K562 (cell line): Measurements from ENCODE around the gene RNF19B. TPM values are rescaled to one million over a fixed set of nuclear protein-coding genes. Genes with fewer than 3 reads are reported as not detected.

Source experiments
- ATAC-seq: fragments of 200-7000 bp; cut with Tn5 transposase; 3 replicates; pipeline ENCODE4 v1.9.1; 2020; ENCODE audit warnings: moderate library complexity
- BruUV-seq: library from RNA; stranded (reverse); fragments of 400-500 nt; replicated peaks from 2 replicates; lab custom pipeline; 2021; lab: Mats Ljungman, UMichigan
- CTCF ChIA-PET: fragments of 300-600 bp; formaldehyde crosslinking; extraction: SDS; loops from one replicate; lab custom pipeline; 2021; ENCODE audit warnings: low intra/inter-chr PET ratio; lab: Yijun Ruan, JAX
- POLR2A ChIA-PET: fragments of 300-600, 350-650 bp; sonication (Branson Sonifier 250); formaldehyde crosslinking; extraction: SDS; loops from one replicate; lab custom pipeline; 2021; ENCODE audit warnings: antibody characterized with exemption, inconsistent platforms; lab: Yijun Ruan, JAX
- DNase-seq, 4 experiments: peaks; one replicate each; pipeline versions ENCODE4 v3.0.0 to v3.0.0-alpha.2; 2011 to 2018; ENCODE audit warnings: low spot score in 3 of 4, mixed read lengths in 3 of 4; ENCODE audit errors: extremely low read depth in 1 of 4
- FAIRE-seq: peaks from 2 replicates; lab custom pipeline; 2011; peaks lifted over from hg19 to GRCh38; lab: Jason Lieb, UNC
- H2AFZ ChIP-seq: 2 replicates; pipeline ENCODE4 v1.6.0; 2011; ENCODE audit warnings: low read depth, low read length, control low read depth, inconsistent platforms
- H3K27ac ChIP-seq: fragments of 200-600 bp; 3 replicates; pipeline ENCODE4 v1.8.0; 2011; ENCODE audit warnings: low read depth, mild to moderate bottlenecking, control low read depth, inconsistent platforms, low read length, moderate library complexity, mixed read lengths; ENCODE audit errors: extremely low read depth
- H3K27me3 ChIP-seq, 2 experiments: fragments of 300-600 bp in 1 of 2; 2 replicates in 1 of 2; 3 replicates in 1 of 2; pipeline versions ENCODE4 v1.6.0 to v1.8.0; 2011; ENCODE audit warnings: inconsistent platforms in 2 of 2, low read length in 2 of 2, mild to moderate bottlenecking in 1 of 2, mixed read lengths in 1 of 2, moderate library complexity in 1 of 2; ENCODE audit not compliant: control insufficient read depth in 2 of 2, insufficient read depth in 2 of 2
- H3K36me3 ChIP-seq: fragments of 300-600 bp; 3 replicates; pipeline ENCODE4 v1.8.0; 2011; ENCODE audit warnings: mild to moderate bottlenecking, low read length, inconsistent platforms; ENCODE audit not compliant: control insufficient read depth, insufficient read depth
- H3K4me1 ChIP-seq, 2 experiments: fragments of 200-600 bp in 1 of 2; replicated peaks in 1 of 2; 2 replicates in 1 of 2; 3 replicates in 1 of 2; pipeline versions ENCODE4 v1.5.1 to v1.8.0; 2011; ENCODE audit warnings: inconsistent platforms in 2 of 2, low read length in 2 of 2, mild to moderate bottlenecking in 1 of 2, mixed read lengths in 1 of 2, moderate library complexity in 1 of 2; ENCODE audit not compliant: control insufficient read depth in 2 of 2, insufficient read depth in 2 of 2
- H3K4me2 ChIP-seq: 2 replicates; pipeline ENCODE4 v1.6.1; 2011; ENCODE audit warnings: low read length, control low read depth, inconsistent platforms, mixed read lengths; ENCODE audit not compliant: insufficient read depth
- H3K4me3 ChIP-seq: fragments of 200-600 bp; sonication (generic), shearing (Covaris generic); 2 replicates; pipeline ENCODE4 v1.5.1; 2016; ENCODE audit warnings: control low read depth, inconsistent platforms
- H3K79me2 ChIP-seq: fragments of 200-600 bp; 3 replicates; pipeline ENCODE4 v1.8.0; 2011; ENCODE audit warnings: low read length, inconsistent platforms; ENCODE audit not compliant: control insufficient read depth, insufficient read depth
- H3K9ac ChIP-seq, 2 experiments: 2 replicates each; pipeline versions ENCODE4 v1.6.0 to v1.6.1; 2011; ENCODE audit warnings: low read depth in 2 of 2, low read length in 2 of 2, control low read depth in 1 of 2, inconsistent platforms in 1 of 2, mild to moderate bottlenecking in 1 of 2, mixed read lengths in 1 of 2; ENCODE audit not compliant: insufficient read depth in 1 of 2
- H3K9me1 ChIP-seq: one replicate; pipeline ENCODE4 v1.6.0; 2011; ENCODE audit warnings: inconsistent platforms, mild to moderate bottlenecking, low read length, moderate library complexity; ENCODE audit not compliant: control insufficient read depth, insufficient read depth
- H3K9me3 ChIP-seq: replicated peaks from 2 replicates; pipeline ENCODE4 v1.5.1; 2011; ENCODE audit warnings: low read depth, low read length, inconsistent platforms; ENCODE audit not compliant: control insufficient read depth, insufficient read depth
- H4K20me1 ChIP-seq: replicated peaks from 2 replicates; pipeline ENCODE4 v1.6.1; 2011; ENCODE audit warnings: low read length, inconsistent platforms, mixed read lengths; ENCODE audit not compliant: control insufficient read depth, insufficient read depth
- C11orf30 ChIP-seq: fragments of 450-650 bp; IDR thresholded peaks from 2 replicates; pipeline ENCODE4 v1.6.1; 2016; ENCODE audit warnings: low read depth, mild to moderate bottlenecking
- CCNT2 ChIP-seq: IDR thresholded peaks from 2 replicates; pipeline ENCODE4 v1.6.1; 2011; ENCODE audit warnings: borderline replicate concordance, low read depth, mild to moderate bottlenecking, moderate library complexity, mixed read lengths, low read length; ENCODE audit not compliant: insufficient read length; ENCODE audit errors: extremely low read depth
- ERF ChIP-seq: fragments of 450-650 bp; formaldehyde crosslinking; IDR thresholded peaks from 2 replicates; pipeline ENCODE4 v1.4.0; 2020; ENCODE audit warnings: mild to moderate bottlenecking, mixed read lengths
- MAFF ChIP-seq: IDR thresholded peaks from 2 replicates; pipeline ENCODE4 v1.6.1; 2012; ENCODE audit warnings: low read length, improper control_type of control experiment
- MAFG ChIP-seq: fragments of 450-650 bp; conservative IDR thresholded peaks from 2 replicates; pipeline ENCODE4 v1.6.1; 2016; ENCODE audit warnings: missing genetic modification characterization, missing compliant biosample characterization
- MAFK ChIP-seq: IDR thresholded peaks from 2 replicates; pipeline ENCODE4 v1.6.1; 2011; ENCODE audit warnings: low read length, improper control_type of control experiment
- MTF1 ChIP-seq: fragments of 250-450 bp; sonication (Bioruptor Pico); IDR thresholded peaks from 2 replicates; pipeline ENCODE4 v1.9.0; 2021; ENCODE audit warnings: moderate library complexity, mild to moderate bottlenecking, inconsistent platforms, borderline replicate concordance
- NR2C2 ChIP-seq, 2 experiments: fragments of 200-800 bp in 1 of 2; sonication (Bioruptor generic) in 1 of 2; sonication (generic) in 1 of 2; formaldehyde crosslinking in 1 of 2; IDR thresholded peaks; 2 replicates each; pipeline versions ENCODE4 v1.6.1 to v1.8.0; 2016 to 2022; ENCODE audit warnings: mild to moderate bottlenecking in 1 of 2, missing compliant biosample characterization in 1 of 2, missing genetic modification characterization in 1 of 2, missing genetic modification reagents in 1 of 2
- POLR2A ChIP-seq: fragments of 450-650 bp; conservative IDR thresholded peaks from 2 replicates; pipeline ENCODE4 v1.6.1; 2016
- POLR2AphosphoS2 ChIP-seq: IDR thresholded peaks from 2 replicates; pipeline ENCODE4 v1.6.1; 2012; ENCODE audit warnings: low read length, improper control_type of control experiment
- ZNF316 ChIP-seq: fragments of 450-650 bp; IDR thresholded peaks from 2 replicates; pipeline ENCODE4 v1.6.1; 2016
- ZNF75A ChIP-seq: fragments of 450-650 bp; formaldehyde crosslinking; IDR thresholded peaks from 2 replicates; pipeline ENCODE4 v1.4.0; 2020; ENCODE audit warnings: mild to moderate bottlenecking
- WGBS: fragments of 100-300 bp; shearing (Covaris generic); methylation state at CpG from one replicate; pipeline ENCODE4 v1.1.6; 2016; ENCODE audit warnings: low coverage, mixed read lengths; ENCODE audit not compliant: insufficient coverage; ENCODE audit errors: missing lambda C conversion rate; 5-methylcytosine and 5-hydroxymethylcytosine counted together
- in situ Hi-C: fragments of 300-500 bp; cut with MboI; formaldehyde crosslinking; loops from 4 replicates; pipeline ENCODE4 v1.15.0; 2018; ENCODE audit warnings: inconsistent platforms, mixed read lengths
- intact Hi-C: fragments of 100-400 bp; cut with micrococcal nuclease; formaldehyde crosslinking; loops from 2 replicates; pipeline ENCODE4 v1.14.2; 2022
- polyA plus RNA-seq, 8 experiments: library from polyadenylated mRNA; depleted of rRNA in 4 of 8; stranded (reverse) in 5 of 8; unstranded in 3 of 8; fragments of >200 nt; fragmentation: Nextera tagmentation in 2 of 8; fragmentation: Illumina TruSeq in 1 of 8; extraction: Ambion mirVana in 2 of 8; extraction: Trizol in 1 of 8; gene quantifications; 2 replicates each; pipeline versions ENCODE4 v1.2.1 to v1.2.3, GENCODE V29; 2011 to 2014; ENCODE audit warnings: inconsistent platforms in 1 of 8, missing spikeins in 1 of 8
- total RNA-seq, 7 experiments: library from RNA; depleted of rRNA in 6 of 7; stranded (reverse); fragments of >200 nt in 6 of 7; fragmentation: Illumina TruSeq in 2 of 7; extraction: Trizol in 2 of 7; gene quantifications; 2 replicates each; pipeline versions ENCODE4 v1.2.1 to v1.2.3, GENCODE V29; 2011 to 2021; ENCODE audit warnings: low replicate concordance in 1 of 7
- TF ChIP-seq, protein P1 (sequence below): sonication (generic); formaldehyde crosslinking; IDR thresholded peaks from 2 replicates; pipeline ENCODE4 v1.8.0; 2023; ENCODE audit warnings: mild to moderate bottlenecking, missing genetic modification reagents
- TF ChIP-seq, protein P2 (sequence below): sonication (generic); formaldehyde crosslinking; IDR thresholded peaks from 2 replicates; pipeline ENCODE4 v1.8.0; 2022; ENCODE audit warnings: mild to moderate bottlenecking, missing genetic modification reagents, borderline replicate concordance

Gene RNF19B
- total and polyA plus RNA-seq, 9 of the 15 experiments (the other 6 are each of a cell fraction or from before 2014, with no cell fraction given), result 2.6 to 14.9 (median 10.1) TPM

DNA sequence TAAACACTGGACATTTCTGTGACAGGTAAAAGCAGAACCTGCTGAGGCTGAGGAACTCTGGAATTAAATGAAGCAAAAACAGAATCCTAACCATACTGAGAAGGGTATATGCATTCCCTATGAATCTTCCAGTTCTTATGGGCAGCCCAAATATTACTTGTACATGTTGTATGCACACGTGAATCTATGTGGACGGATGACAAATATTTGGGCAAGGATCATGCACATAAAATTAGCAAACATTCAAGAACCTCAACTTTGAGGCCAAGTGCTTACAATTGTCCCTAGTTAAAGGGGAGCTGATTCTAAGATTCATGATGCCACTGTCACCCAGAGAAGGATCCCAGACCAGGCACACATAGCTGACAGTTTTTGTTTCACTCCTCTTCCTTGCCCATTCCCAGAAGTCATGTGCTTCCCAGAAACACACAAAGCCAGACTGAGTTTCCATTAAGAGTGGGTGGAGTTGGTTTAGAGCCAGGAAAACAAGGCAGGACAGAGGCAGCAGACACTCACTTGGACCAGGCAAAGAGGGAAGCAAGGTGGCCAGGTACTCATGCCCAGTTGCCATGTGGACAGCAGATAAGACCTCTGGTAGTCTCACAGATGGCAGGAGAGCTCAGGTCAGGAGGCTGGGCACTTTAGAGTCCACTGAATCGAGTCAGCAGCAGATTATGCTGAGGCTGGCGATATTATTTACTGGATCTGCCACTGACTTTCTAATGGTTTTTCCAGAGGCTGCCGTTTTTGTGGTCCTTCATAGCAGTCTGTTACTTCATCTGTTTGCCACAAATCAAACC is 46.5 kb upstream of the RNF19B start:
- CTCF ChIA-PET, result no interaction called here
- FAIRE-seq, result no peak
- H3K9ac ChIP-seq, result peak overlapping the region in 1 of 2 experiments; percentile 39; a peak in 1 of 4 replicates

More for the DNA sequence above, 46.5 kb upstream of the RNF19B start:
- H3K4me3 ChIP-seq, result no peak overlapping the region
- H3K36me3 ChIP-seq, result peaks cover 91% of the 10 kb centered on the region
- intact Hi-C loops (no loop called here), in situ Hi-C loops (no loop called here)
- TF ChIP-seq ERF (CRISPR knock-in tag) (no peak), MTF1 (no peak), ZNF316 (peak; percentile 61), POLR2A (0 out of 2 replicates have a peak, but pooled peaks have one; percentile 38), MAFG (tag) (0 out of 2 replicates have a peak, but pooled peaks have one; percentile 11), CCNT2 (no peak), NR2C2 (CRISPR knock-in tag; IDR thresholded peaks at IDR 0.05) (no peak), NR2C2 (tag; IDR thresholded peaks at IDR 0.05) (no peak), MAFF (peak; percentile 5; the same call in 1 of the 2 replicates), ZNF75A (no peak), C11orf30 (peak; percentile 35; the same call in 1 of the 2 replicates), POLR2AphosphoS2 (0 out of 2 replicates have a peak, but pooled peaks have one; percentile 28), MAFK (peak; percentile 20; the same call in 1 of the 2 replicates)
- TF ChIP-seq, protein P1, sequence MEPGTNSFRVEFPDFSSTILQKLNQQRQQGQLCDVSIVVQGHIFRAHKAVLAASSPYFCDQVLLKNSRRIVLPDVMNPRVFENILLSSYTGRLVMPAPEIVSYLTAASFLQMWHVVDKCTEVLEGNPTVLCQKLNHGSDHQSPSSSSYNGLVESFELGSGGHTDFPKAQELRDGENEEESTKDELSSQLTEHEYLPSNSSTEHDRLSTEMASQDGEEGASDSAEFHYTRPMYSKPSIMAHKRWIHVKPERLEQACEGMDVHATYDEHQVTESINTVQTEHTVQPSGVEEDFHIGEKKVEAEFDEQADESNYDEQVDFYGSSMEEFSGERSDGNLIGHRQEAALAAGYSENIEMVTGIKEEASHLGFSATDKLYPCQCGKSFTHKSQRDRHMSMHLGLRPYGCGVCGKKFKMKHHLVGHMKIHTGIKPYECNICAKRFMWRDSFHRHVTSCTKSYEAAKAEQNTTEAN, result no peak
- TF ChIP-seq, protein P2, sequence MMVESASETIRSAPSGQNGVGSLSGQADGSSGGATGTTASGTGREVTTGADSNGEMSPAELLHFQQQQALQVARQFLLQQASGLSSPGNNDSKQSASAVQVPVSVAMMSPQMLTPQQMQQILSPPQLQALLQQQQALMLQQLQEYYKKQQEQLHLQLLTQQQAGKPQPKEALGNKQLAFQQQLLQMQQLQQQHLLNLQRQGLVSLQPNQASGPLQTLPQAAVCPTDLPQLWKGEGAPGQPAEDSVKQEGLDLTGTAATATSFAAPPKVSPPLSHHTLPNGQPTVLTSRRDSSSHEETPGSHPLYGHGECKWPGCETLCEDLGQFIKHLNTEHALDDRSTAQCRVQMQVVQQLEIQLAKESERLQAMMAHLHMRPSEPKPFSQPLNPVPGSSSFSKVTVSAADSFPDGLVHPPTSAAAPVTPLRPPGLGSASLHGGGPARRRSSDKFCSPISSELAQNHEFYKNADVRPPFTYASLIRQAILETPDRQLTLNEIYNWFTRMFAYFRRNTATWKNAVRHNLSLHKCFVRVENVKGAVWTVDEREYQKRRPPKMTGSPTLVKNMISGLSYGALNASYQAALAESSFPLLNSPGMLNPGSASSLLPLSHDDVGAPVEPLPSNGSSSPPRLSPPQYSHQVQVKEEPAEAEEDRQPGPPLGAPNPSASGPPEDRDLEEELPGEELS, result no peak
- no peaks in the 10 kb centered on the region for H3K27me3 ChIP-seq
- H3K4me1 ChIP-seq, result peaks cover 7 to 47% of the 10 kb centered on the region in 2 experiments
- no peaks in the 10 kb centered on the region for H3K79me2 ChIP-seq
- H3K27ac ChIP-seq, result peak overlapping the region; percentile 12; the same call in 1 of the 3 replicates
- peaks cover 46% of the 10 kb centered on the region for H4K20me1 ChIP-seq
- H3K4me2 ChIP-seq, result no peak overlapping the region
- DNase-seq, result no peak
- POLR2A ChIA-PET, result interaction anchor here (0.7 to 8.3 kb wide), 5 partner anchors 10 to 69 kb away, joined by 3 to 95 read pairs (median 4); no protein-coding TSS in a partner anchor
- WGBS, result 72% methylated on average over 5 of the region's 5 CpGs
- ATAC-seq, result no peak
- H2AFZ ChIP-seq, result no peak overlapping the region
- no TSS peak for BruUV-seq
- H3K9me3 ChIP-seq, result no peaks in the 10 kb centered on the region
- no peaks in the 10 kb centered on the region for H3K9me1 ChIP-seq
